Activated B cell treated with CpG ODN at 0.5 μM for 24 hours (primary cell): ENCODE measurements around the gene MTFP1. TPM values are rescaled to one million over a fixed set of nuclear protein-coding genes. Genes with fewer than 3 reads are reported as not detected.

Experiments
- ATAC-seq: fragments of 200-7000 bp; cut with Tn5 transposase; one replicate; pipeline ENCODE4 v1.10.0; 2021; ENCODE audit warnings: low read depth, mild to moderate bottlenecking, moderate library complexity
- CTCF ChIA-PET: fragments of 350-600 bp; sonication (Branson Sonifier 250); formaldehyde crosslinking; loops from one replicate; lab custom pipeline; 2021; ENCODE audit warnings: antibody characterized with exemption; lab: Charles Lee
- POLR2A ChIA-PET: fragments of 350-600 bp; sonication (Branson Sonifier 250); formaldehyde crosslinking; loops from one replicate; lab custom pipeline; 2021; ENCODE audit warnings: antibody characterized with exemption; lab: Charles Lee
- DNase-seq: peaks from one replicate; pipeline ENCODE4 v3.0.0; 2022
- H3K27ac Mint-ChIP-seq: one replicate; pipeline ENCODE4 v1.8.0; 2020; ENCODE audit warnings: mixed read lengths
- H3K27me3 Mint-ChIP-seq: one replicate; pipeline ENCODE4 v1.8.0; 2021; ENCODE audit warnings: mixed read lengths
- H3K36me3 Mint-ChIP-seq: one replicate; pipeline ENCODE4 v1.8.0; 2021; ENCODE audit warnings: low read depth, mixed read lengths
- H3K4me1 Mint-ChIP-seq: one replicate; pipeline ENCODE4 v1.8.0; 2021; ENCODE audit warnings: mixed read lengths
- H3K4me3 Mint-ChIP-seq: one replicate; pipeline ENCODE4 v1.8.0; 2020; ENCODE audit warnings: mild to moderate bottlenecking, mixed read lengths
- H3K9me3 Mint-ChIP-seq: one replicate; pipeline ENCODE4 v1.8.0; 2020; ENCODE audit warnings: mixed read lengths
- intact Hi-C: fragments of 100-400 bp; cut with micrococcal nuclease; formaldehyde crosslinking; loops from one replicate; pipeline ENCODE4 v1.15.1; 2024
- total RNA-seq: library from RNA; stranded (reverse); gene quantifications from 2 replicates; pipeline ENCODE4 v1.2.3, GENCODE V29; 2022
- TF ChIP-seq, protein P1 (sequence below): fragments of 200-600 bp; IDR thresholded peaks from one replicate; pipeline ENCODE4 v1.8.0; 2022; ENCODE audit warnings: antibody characterized with exemption, mild to moderate bottlenecking

MTFP1 gene, protein sequence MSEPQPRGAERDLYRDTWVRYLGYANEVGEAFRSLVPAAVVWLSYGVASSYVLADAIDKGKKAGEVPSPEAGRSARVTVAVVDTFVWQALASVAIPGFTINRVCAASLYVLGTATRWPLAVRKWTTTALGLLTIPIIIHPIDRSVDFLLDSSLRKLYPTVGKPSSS
- 30.8 and 33.9 TPM in 2 replicates for total RNA-seq

DNA sequence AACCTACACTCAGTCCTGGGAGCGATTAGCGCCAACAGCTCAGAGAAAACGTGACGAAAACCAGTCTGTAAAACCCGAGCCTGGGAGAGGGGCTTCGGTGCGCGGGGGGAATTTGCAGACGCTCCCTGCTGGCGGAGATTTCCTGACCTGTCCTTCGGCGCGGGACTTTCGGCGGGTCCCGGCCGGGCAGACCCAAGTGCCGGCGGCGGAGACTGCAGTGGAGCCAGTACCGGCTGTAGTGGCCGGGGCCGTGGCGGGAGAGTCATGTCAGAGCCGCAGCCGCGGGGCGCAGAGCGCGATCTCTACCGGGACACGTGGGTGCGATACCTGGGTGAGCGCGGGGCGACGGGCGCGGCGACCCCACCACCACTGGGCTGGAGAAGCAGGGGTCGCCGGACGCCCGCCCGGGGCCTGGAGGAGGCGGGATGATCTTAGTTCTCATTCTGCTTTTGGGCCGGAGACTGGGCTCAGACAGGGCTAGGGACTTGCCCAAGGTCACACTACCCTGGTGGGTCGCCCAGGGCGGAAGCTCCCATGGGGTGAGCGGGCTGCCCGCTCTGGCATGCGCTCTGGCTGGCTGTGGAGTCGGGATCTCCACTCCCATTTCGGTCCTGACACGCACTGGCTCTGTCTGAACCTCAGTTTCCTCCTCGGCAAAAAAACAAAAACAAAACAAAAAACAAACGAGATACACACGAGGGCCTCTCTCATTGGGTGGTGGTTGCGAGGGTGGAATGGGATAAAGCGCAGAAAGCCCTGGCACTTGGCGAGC lies at the start of gene MTFP1:
Gene MTFP1, plus strand, starts transcription at position 153 of the 772 bp plus-strand sequence. Its CDS starts 112 bp downstream, at position 265.
- H3K4me1 Mint-ChIP-seq: peaks cover 47% of the 10 kb centered on the region
- peak within 1 kb of the TSS; percentile 97 for H3K4me3 Mint-ChIP-seq
- ChIA-PET POLR2A (interaction anchor here (0.9 to 4.4 kb wide), 9 partner anchors 9 to 210 kb away, joined by 3 to 42 read pairs (median 5); partner anchors contain the start of genes CASTOR1, CCDC157, SEC14L2 and SF3A1), CTCF (interaction anchor here (1.0 to 4.1 kb wide), 9 partner anchors 8 to 162 kb away, joined by 3 to 35 read pairs (median 4); partner anchors contain the start of gene SEC14L2)
- ATAC-seq: no peak
- DNase-seq: peak; percentile 51
- intact Hi-C loops: loop anchor here (1.0 to 10.0 kb wide), 8 partner anchors 9 to 845 kb away; partner anchors contain the start of genes CASTOR1, NF2, NIPSNAP1 and SF3A1
- no peaks in the 10 kb centered on the region for H3K27me3 Mint-ChIP-seq
- peak within 1 kb of the TSS; percentile 96 for H3K27ac Mint-ChIP-seq
- no peaks in the 10 kb centered on the region for H3K9me3 Mint-ChIP-seq
- H3K36me3 Mint-ChIP-seq: peaks cover 30% of the 10 kb centered on the region
- TF ChIP-seq, protein P1, sequence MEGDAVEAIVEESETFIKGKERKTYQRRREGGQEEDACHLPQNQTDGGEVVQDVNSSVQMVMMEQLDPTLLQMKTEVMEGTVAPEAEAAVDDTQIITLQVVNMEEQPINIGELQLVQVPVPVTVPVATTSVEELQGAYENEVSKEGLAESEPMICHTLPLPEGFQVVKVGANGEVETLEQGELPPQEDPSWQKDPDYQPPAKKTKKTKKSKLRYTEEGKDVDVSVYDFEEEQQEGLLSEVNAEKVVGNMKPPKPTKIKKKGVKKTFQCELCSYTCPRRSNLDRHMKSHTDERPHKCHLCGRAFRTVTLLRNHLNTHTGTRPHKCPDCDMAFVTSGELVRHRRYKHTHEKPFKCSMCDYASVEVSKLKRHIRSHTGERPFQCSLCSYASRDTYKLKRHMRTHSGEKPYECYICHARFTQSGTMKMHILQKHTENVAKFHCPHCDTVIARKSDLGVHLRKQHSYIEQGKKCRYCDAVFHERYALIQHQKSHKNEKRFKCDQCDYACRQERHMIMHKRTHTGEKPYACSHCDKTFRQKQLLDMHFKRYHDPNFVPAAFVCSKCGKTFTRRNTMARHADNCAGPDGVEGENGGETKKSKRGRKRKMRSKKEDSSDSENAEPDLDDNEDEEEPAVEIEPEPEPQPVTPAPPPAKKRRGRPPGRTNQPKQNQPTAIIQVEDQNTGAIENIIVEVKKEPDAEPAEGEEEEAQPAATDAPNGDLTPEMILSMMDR: no peak

DNA sequence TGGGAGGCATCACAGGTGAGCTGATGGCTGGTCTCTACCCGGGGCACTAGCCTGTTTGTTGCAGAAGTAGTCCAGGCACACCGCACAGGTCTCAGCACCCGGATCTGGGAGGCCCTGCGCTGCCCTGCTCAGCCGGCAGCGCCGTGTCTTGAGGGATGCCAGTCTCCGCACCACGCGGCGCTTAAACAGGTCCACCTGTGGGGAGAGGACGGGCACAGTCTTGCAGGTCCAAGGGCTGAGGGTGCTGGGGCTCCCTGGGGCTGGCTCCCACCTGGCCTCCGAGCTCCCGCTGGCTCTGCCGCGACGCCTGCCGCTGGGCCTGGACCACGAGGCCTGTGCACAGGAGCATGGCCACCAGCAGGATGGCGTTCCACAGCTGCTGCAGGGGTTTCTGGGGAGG lies 45.6 kb upstream of the MTFP1 start:
- Mint-ChIP-seq H3K27ac (no peak overlapping the region), H3K36me3 (no peaks in the 10 kb centered on the region), H3K9me3 (no peaks in the 10 kb centered on the region), H3K27me3 (no peaks in the 10 kb centered on the region), H3K4me1 (peaks cover 3% of the 10 kb centered on the region), H3K4me3 (no peak overlapping the region)
- ChIA-PET CTCF (no interaction called here), POLR2A (no interaction called here)
- TF ChIP-seq, protein P1: no peak
- no peak for ATAC-seq
- DNase-seq: no peak
- intact Hi-C loops: no loop called here

DNA sequence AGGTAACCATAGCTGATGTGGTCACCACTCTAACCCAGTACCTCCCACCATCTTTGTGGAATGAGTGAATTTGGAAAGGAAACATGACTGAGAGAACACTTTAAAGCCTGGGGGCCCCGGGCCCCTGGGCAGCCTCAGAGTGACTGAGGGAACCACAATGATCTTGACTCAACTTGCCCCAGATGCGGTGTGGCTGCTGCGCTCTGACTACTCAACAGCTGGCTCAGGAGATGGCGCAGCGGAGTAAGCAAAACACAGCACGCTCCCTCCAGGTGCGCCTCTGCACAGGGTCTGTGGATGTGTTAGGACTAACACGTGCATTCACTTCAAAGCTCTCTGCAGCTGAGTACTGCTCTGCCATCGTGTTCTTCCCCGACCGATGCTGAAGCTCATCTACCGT lies 44.3 kb upstream of the MTFP1 start:
- Mint-ChIP-seq H3K27me3 (no peaks in the 10 kb centered on the region), H3K36me3 (no peaks in the 10 kb centered on the region), H3K4me1 (peaks cover 6% of the 10 kb centered on the region), H3K4me3 (no peak overlapping the region), H3K27ac (no peak overlapping the region), H3K9me3 (no peaks in the 10 kb centered on the region)
- POLR2A ChIA-PET: no interaction called here
- TF ChIP-seq, protein P1: no peak
- DNase-seq (no peak), ATAC-seq (no peak)
- intact Hi-C loops: no loop called here
- CTCF ChIA-PET: interaction anchor here (2.3 kb wide), 1 partner anchor 93 kb away, joined by 10 read pairs; no protein-coding TSS in a partner anchor

DNA sequence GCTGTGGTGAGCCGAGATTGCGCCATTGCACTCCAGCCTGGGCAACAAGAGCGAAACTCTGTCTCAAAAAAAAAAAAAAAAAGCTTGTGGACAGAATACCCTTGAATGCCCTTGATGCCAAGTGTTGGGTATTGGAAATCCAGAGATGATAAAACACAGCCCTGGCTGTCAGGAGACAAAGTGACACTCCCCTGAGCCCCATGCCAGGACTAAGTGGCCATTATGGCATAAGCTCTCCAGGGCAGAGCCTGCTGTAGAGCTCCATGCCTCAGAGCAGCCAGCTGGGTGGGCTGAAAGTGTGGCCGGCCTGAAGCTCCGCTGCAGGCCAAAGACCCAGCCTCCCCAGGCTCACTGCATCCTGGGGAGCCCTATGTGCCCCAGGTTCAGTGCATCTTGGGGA lies 43.2 kb upstream of the MTFP1 start:
- Mint-ChIP-seq H3K4me1 (peaks cover 10% of the 10 kb centered on the region), H3K27me3 (peaks cover under 1% of the 10 kb centered on the region), H3K27ac (no peak overlapping the region), H3K36me3 (no peaks in the 10 kb centered on the region), H3K4me3 (no peak overlapping the region), H3K9me3 (no peaks in the 10 kb centered on the region)
- DNase-seq: no peak
- POLR2A ChIA-PET: no interaction called here
- CTCF ChIA-PET: interaction anchor here (2.3 kb wide), 1 partner anchor 94 kb away, joined by 10 read pairs; no protein-coding TSS in a partner anchor
- TF ChIP-seq, protein P1: no peak
- intact Hi-C loops: no loop called here
- no peak for ATAC-seq

DNA sequence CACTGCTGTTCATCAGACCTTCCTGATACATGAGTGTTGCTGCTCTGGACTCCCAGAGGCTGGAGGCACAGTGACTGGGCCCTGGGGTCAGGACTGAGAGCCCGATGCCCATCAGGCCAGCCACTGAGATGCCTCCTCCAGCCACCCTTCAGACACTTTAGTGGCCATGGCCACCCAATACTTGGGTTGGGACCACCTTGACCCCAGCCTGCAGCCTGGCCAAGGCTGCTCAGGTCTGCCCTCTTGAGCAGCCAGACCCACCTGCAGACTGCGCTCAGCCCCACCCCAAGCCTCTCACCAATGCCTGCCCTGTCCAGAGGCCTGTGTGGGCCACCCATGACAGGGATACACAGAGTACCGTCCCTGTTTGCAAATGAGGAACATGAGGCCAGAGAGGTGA lies 42.5 kb upstream of the MTFP1 start:
- no peaks in the 10 kb centered on the region for H3K36me3 Mint-ChIP-seq
- H3K4me1 Mint-ChIP-seq: peaks cover 14% of the 10 kb centered on the region
- ChIA-PET CTCF (interaction anchor here (2.3 to 11.3 kb wide), 2 partner anchors 95 kb away, joined by 10 to 275 read pairs; partner anchors contain the start of gene CASTOR1), POLR2A (no interaction called here)
- TF ChIP-seq, protein P1: no peak
- ATAC-seq (no peak), DNase-seq (no peak)
- intact Hi-C loops: no loop called here
- H3K9me3 Mint-ChIP-seq: no peaks in the 10 kb centered on the region
- H3K27me3 Mint-ChIP-seq: peaks cover 3% of the 10 kb centered on the region
- H3K4me3 Mint-ChIP-seq: no peak overlapping the region
- H3K27ac Mint-ChIP-seq: no peak overlapping the region
